WTC11 (cell line): ENCODE data around the gene PTPRF.

Experiments
- ATF2 ChIP-seq: sonication (generic); formaldehyde crosslinking; IDR thresholded peaks from 2 replicates; pipeline ENCODE4 v1.8.1; 2022; ENCODE audit warnings: low read depth, missing genetic modification reagents, borderline replicate concordance
- CBFB ChIP-seq: sonication (generic); formaldehyde crosslinking; IDR thresholded peaks from 2 replicates; pipeline ENCODE4 v1.8.1; 2022; ENCODE audit warnings: mild to moderate bottlenecking, low read depth, missing genetic modification reagents
- CDX4 ChIP-seq: fragments of 250-450 bp; sonication (Bioruptor Pico); IDR thresholded peaks from 2 replicates; pipeline ENCODE4 v1.9.0; 2021; ENCODE audit warnings: moderate library complexity, mild to moderate bottlenecking, inconsistent platforms, borderline replicate concordance
- CREB1 ChIP-seq: sonication (generic); formaldehyde crosslinking; IDR thresholded peaks from 2 replicates; pipeline ENCODE4 v1.8.0; 2023; ENCODE audit warnings: mild to moderate bottlenecking, missing genetic modification reagents
- CTCF ChIP-seq: fragments of 200-600 bp; IDR thresholded peaks from 2 replicates; pipeline ENCODE4 v1.8.0; 2022; ENCODE audit warnings: antibody characterized with exemption
- FOXP1 ChIP-seq: sonication (generic); formaldehyde crosslinking; IDR thresholded peaks from 2 replicates; pipeline ENCODE4 v1.8.0; 2022; ENCODE audit warnings: missing genetic modification reagents, mild to moderate bottlenecking, moderate library complexity, borderline replicate concordance
- JUN ChIP-seq: sonication (generic); formaldehyde crosslinking; IDR thresholded peaks from 2 replicates; pipeline ENCODE4 v1.8.0; 2023; ENCODE audit warnings: mild to moderate bottlenecking, missing genetic modification reagents
- KAT7 ChIP-seq: sonication (generic); formaldehyde crosslinking; IDR thresholded peaks from 2 replicates; pipeline ENCODE4 v1.8.1; 2023; ENCODE audit warnings: missing genetic modification reagents, mild to moderate bottlenecking, borderline replicate concordance
- MLX ChIP-seq: sonication (generic); formaldehyde crosslinking; IDR thresholded peaks from 2 replicates; pipeline ENCODE4 v1.8.1; 2023; ENCODE audit warnings: mild to moderate bottlenecking, missing genetic modification reagents, moderate library complexity
- PREB ChIP-seq: sonication (generic); formaldehyde crosslinking; IDR thresholded peaks from 2 replicates; pipeline ENCODE4 v1.8.1; 2022; ENCODE audit warnings: mild to moderate bottlenecking, missing genetic modification reagents, moderate library complexity, borderline replicate concordance
- SP1 ChIP-seq: sonication (generic); formaldehyde crosslinking; conservative IDR thresholded peaks from 2 replicates; pipeline ENCODE4 v1.8.1; 2022; ENCODE audit warnings: missing genetic modification reagents
- TCF7 ChIP-seq: sonication (generic); formaldehyde crosslinking; IDR thresholded peaks from 2 replicates; pipeline ENCODE4 v1.8.0; 2022; ENCODE audit warnings: mild to moderate bottlenecking, low read depth, missing genetic modification reagents, moderate library complexity
- USF1 ChIP-seq: sonication (generic); formaldehyde crosslinking; IDR thresholded peaks from 2 replicates; pipeline ENCODE4 v1.8.0; 2022; ENCODE audit warnings: mild to moderate bottlenecking, missing genetic modification reagents
- ZNF317 ChIP-seq: sonication (generic); formaldehyde crosslinking; IDR thresholded peaks from 2 replicates; pipeline ENCODE4 v1.8.1; 2023; ENCODE audit warnings: low read depth, mild to moderate bottlenecking, moderate library complexity, missing genetic modification reagents, borderline replicate concordance

GRCh38 chr1:43512681-43513080 lies 18.0 kb upstream of the PTPRF start:
- no peak for TF ChIP-seq FOXP1 (CRISPR knock-in tag)
- no peak for TF ChIP-seq SP1 (CRISPR knock-in tag)
- no peak for TF ChIP-seq ZNF317 (CRISPR knock-in tag)
- TF ChIP-seq CREB1 (CRISPR knock-in tag) = no peak
- no peak for TF ChIP-seq CBFB (CRISPR knock-in tag)
- no peak for TF ChIP-seq CDX4
- no peak for TF ChIP-seq KAT7
- no peak for TF ChIP-seq CTCF
- no peak for TF ChIP-seq MLX (CRISPR knock-in tag)
- no peak for TF ChIP-seq USF1 (CRISPR knock-in tag)
- no peak for TF ChIP-seq TCF7 (CRISPR knock-in tag)
- TF ChIP-seq JUN (CRISPR knock-in tag) = no peak
- TF ChIP-seq PREB (CRISPR knock-in tag) = no peak
- no peak for TF ChIP-seq ATF2 (CRISPR knock-in tag)
